GM19324 (cell line): Measurements from ENCODE around the gene ZBED5.
"Not testable (repeated sequence)": the region's sequence is repeated elsewhere in the genome, so short reads cannot be mapped to it uniquely, and the experiment has no call there.

ENCODE experiments used
- ATAC-seq: cut with Tn5 transposase; IDR thresholded peaks from one replicate; pipeline ENCODE4 v1.9.1; 2021; ENCODE audit warnings: mild to moderate bottlenecking, moderate library complexity; ENCODE audit not compliant: unreplicated experiment, low FRiP score

ZBED5 gene

DNA sequence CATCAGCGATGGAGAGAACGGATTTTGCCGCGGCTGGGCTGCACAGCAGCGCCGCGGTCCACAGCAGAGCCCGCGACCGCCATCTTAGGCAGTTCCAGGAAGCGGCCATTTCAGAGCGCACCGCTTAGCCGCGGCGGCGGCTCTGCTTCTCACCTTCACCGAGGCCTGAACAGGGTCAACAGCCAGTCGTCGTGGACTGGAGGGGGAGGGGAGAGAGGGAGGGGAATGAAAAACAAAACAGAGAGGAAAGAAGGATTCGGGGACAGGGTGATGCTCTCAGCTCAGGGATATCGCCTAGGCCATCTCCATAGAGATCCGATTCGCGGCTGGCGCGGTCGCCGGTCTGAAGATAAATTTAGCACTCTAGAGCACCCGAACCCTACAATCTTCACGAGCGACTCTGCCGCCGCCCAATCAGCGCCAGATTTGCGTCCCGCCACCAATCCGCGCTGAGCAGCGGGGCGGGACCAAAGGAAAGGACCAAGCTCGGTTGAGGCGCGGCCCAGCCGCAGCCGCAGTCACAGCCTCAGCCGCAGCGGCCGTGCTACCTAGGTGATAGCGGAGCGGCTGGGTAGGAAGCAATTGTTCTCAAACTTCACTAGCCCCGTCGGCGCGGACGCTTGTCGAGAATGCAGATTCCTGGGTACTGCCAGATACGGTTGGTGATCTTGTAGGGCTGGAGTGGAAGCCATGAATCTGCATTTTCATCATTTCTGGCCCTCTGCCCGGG is at the start of gene ZBED5:
TSS of gene ZBED5 (minus strand) at position 345 of the 730 bp plus-strand sequence. CDS start 3,108 bp downstream, outside the sequence.
- ATAC-seq, result peak; percentile 95

DNA sequence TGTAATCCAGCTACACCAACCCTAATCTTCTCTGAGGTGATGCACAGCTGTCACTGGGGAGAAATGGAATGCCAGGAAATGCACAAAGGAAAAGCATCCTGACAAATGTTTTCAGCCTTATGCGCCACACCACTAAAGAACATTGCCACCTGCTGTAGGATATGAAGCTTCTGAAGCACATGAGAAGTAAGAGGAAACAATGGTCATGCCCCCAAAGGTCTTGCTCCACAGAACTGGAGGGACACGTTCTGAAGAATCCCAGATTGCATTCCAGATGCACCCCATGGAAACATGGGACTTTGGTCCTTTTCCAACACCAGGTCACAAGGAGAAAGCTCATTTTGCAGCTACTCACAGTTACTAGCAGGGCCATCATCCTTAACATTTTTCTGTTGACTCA is 48.7 kb upstream of the ZBED5 start:
- no peak for ATAC-seq

DNA sequence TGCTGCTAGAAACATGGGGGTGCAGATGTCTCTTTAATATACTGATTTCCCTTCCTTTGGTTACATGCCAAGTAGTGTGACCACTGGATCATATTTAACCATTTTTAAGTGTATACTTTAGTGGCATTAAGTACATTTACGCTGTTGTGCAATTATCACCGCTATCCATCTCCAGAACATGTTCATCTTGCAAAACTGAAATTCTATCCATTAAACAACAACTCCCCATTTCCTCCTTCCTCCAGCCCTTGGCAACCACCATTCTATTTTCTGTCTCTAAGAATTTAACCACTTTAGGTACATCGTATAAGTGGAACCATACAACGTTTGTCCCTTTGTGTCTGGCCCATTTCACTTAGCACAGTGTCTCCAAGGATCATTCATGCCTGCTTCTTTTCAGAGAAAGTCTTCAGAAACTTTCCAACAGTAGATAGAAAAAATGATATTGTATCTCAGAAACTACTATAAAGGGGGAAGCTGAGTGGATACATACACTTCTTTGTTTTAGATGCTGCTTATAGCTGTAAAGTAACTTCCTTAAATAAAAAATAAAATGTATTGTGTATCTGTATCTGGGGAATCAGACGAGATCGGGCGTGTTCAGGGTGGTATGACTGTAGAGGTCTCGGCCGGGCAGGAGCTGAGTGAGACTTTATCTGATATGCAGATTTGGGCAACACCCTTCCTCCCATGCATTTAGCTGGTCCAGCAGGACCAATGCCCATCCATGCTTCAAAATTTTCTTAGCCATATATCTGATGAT is 44.6 kb upstream of the ZBED5 start:
- no peak for ATAC-seq

DNA sequence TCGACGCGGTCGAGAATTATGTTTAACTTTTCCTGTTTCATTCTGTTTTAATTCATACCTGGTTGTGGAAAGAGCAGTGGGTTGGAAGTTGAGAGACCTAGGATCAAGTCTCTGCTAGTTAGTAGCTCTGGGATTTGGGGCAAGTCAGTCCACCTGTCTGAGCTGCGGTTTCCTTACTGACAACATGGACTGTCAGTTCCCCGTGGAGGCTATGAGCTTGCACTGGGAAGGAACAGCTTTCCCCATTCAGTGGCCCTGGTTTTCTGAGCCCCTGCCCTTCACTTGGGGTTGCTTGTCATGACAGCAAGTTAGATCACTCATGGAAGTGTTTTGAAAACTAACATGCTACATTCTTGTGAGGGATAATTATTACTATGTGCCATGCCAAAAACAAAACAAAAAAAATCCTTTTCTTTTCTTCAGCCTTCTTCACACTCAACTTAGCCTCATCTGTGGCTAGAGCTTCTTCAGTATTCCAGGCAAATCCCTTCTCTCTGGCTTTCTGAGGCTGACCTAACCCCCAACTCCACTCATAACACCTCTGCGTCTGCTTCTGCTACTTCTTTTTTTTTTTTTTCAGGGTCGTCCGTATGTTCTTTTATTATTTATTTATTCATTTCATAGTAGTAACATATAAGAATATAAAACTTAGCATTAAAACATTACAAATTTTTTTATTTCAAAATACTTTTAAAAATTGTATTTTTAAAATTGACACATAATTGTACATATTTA is 43.0 kb upstream of the ZBED5 start:
- no peak for ATAC-seq

DNA sequence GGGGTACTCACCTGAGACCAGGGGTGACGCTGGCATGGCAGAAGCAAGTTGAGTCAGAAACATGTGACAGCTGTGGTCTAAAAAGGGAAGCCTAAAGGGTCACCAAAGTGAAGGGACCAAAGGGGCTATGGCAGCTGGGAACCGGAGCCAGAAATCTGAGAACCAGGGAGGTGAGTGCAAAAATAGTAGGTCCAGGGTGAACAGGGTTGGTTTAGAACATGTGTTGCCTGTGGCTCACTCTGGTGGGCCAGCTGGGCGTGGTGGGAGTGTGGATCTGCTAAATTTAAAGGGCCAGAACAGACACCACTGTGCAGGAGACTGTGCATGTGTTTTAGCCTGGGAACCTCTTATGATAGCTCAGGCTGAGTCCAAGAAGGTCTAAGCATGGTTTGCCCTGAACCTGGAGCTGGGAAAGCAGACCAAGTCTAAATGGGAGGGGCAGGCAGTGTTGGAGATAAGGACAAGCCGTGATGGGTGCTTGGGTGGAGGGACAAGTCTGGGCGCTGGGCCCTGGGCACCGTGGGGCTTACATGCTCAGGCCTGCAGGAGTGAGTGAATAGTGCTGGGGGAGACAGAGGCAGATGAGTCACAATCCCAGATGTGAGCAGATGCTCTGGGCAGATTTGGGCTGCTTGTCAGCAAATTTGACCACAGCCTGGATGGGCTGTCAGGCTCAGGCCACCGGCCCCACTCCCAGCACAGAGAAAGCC is 41.4 kb upstream of the ZBED5 start:
- ATAC-seq, result no peak

DNA sequence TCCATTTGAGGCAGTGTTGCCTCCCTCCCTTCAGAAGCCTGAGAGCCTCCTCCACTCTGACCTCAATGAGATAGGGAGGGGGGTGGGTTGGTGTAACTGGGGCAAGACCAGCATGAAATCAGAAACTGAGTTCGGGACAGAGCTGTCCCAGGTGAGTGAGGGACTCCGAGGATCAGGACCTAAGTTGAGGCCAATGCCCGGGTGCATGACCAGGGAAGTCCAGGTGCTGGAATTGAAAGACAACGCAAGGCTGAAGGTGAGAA is 40.8 kb upstream of the ZBED5 start:
- ATAC-seq, result no peak

DNA sequence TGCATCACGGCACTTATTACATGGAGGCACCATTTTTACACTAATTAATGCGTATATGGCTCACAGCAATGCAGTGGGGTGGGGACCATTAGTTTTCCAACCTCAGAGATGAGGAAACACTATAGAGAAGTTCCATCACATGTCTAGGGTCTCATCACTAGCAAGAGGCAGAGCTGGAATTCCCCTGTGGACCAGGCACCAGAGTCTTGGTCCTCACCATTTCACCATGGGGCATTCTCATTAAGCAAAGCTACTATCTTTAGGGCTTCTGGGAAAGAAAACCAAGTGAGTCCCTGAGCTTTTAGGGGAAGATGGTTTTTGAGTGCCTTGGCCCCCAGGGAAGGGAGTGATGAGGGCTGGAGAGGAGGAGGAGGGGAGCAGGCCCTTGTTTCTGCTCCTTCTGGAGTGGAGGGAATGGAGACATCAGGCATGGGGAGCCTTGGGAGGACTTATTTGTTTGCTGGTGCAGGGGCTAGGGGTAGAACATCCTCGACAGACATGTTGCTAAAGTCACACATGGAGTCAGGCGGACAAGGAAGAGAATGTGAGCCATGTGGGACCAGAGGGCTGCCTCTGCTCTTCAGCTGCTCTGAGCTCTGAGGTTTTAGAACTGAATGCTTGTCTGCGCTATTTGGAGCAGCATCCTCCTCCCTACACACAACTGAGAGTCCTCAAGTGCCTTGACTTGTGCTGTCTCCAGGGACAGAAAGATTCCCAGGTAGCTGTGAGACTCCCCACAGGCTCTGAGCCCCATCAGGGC is 40.3 kb upstream of the ZBED5 start:
- ATAC-seq, result no peak

DNA sequence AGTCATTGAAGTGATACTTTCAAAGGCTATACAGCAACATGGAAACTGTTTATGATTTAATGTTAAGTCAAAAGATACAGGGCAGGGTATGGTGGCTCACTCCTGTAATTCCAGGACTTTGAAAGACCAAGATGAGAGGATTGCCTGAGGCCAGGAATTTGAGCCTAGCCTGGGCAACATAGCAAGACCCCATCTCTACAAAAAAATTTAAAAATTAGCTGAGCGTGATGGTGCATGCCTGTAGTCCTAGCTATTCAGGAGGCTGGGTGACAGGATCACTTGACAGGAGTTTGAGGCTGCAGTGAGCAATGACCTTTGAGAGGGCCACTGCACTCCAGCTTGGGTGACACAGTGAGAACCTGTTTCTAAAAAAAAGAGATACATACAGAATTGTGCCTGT is 39.3 kb upstream of the ZBED5 start:
- no peak for ATAC-seq

DNA sequence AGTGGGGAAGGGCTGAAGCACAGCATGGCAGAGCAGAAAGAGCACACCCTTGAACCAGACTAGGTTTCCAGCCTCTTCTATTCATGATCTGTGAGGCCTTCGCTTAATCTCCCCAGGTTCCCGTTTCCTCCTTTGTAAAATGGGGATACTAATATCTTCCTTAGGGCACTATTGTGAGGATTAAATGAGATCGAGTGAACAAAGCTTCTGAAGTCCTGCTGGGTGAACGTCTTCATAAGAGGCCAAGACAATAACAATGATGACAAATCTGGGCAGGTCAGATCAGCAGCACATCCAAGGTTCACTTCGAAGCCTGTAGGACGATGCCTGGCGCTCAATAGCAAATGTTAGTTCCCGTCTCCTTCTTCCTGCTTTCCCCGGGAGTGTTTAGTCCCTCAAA is 38.6 kb upstream of the ZBED5 start:
- no peak for ATAC-seq

DNA sequence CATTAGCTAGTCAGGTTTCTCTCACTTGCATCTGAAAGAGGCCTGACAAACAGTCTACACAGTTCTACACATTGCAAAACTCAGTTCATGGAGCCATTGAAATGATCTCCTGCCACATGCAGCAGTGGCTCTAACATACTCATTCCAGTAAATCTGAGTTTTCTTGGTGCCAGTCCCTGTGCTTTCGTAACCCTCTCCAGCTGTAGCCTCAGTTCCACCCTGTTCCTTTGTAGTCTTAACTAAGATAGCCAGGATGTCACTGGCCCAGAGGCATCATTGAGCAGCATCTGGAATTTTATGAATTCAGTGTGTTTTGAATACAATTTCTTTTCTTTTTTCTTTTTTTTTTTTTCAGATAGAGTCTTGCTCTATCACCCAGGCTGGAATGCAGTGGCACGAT is 37.4 kb upstream of the ZBED5 start:
- ATAC-seq, result no peak

DNA sequence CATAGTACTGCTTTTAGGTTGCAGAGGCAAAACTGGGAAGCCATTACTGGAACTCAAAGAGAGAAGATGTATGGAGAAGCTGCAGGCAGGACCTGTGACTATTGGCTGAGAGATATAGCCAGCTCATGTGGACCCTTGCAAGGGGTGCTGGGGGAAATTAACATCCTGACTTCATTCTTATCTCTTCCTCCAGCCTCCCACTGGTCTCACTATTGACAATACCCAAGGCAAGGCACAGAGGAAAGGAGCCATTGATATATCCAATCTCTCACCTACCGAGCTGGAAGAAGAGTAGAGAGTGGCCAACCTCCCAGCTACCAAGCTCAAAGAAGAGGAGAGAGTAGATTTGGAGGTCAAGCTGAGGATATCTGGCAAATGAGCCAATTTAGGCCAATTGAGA is 36.8 kb upstream of the ZBED5 start:
- ATAC-seq, result no peak

DNA sequence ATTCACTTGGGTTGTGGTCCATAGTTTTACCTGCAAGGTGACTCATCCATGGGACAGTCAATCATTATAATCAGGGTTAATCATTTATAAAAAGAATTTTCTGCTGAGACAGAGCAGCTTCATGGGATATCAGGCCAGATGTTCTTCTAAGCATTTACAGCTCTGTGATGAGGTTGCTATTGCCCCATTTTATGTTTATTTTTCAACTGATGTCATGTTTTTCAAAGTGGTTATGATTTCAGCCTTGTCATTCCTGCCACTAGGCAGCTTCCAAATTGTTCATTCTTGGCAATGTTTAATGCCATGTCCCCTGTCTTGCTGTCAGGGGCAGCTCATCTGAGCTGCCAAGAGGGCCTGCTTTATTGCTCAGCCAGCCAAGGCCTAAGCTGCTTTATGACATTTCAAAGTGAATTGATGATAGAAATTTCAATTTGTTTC is 35.9 kb upstream of the ZBED5 start:
- no peak for ATAC-seq

DNA sequence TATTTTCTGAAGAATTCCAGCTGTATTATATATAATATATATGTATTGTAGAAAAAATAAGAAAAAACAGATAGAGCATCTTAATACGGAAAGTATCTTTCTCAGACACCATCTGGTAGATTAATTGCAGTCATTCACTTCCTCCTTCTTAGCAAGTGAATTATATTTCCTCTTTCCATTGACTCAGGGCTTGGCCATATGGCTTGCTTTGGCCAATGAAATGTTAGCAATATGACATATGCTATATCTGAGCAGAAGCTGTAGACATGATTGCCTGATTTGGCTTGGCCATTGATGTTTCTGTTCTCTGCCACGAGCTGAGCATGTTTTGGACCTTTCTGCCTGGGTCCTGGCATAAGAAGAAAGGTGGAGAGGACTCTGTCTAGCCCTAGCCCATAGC is 34.4 kb upstream of the ZBED5 start:
- no peak for ATAC-seq

DNA sequence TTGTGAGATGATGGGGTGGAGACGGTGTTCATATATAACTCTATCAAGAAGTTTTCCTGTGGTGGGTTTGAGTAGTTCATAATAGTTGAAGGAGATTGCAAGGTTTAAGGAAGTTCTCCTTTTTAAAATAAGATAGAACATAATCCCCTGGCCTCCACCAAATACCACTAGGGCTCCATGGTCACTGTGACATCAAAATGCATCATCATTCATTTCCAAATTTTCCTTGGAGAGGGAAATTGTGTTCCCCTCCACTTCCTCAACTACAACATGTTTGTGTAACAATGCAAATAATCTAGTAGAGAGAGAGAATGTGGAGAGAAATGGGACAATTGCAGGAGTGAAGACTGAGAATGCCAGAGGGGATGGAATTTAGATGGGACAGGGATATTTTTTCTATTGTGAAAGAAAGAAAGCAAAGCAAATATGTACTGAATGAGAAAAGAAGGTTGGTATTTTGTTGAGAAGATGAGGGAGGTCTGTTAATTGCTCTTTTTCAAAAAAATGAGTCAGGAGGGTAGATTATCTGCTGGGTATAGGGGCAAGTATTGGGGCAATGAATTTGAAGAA is 33.4 kb upstream of the ZBED5 start:
- no peak for ATAC-seq

DNA sequence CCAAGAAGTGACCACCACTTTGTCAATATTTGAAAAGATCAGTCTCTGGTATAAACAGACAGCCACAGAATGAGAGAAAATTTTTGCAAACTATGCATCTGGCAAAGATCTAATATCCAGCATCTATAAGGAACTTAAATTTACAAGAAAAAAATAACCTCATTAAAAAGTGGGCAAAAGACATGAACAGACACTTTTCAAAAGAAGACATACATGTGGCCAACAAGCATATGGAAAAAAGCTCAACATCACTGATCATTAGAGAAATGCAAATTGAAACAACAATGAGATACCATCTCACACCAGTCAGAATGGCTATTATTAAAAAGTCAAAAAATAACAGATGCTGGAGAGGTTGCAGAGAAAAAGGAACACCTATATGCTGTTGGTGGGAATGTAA is 32.2 kb upstream of the ZBED5 start:
- ATAC-seq, result not testable (repeated sequence)

DNA sequence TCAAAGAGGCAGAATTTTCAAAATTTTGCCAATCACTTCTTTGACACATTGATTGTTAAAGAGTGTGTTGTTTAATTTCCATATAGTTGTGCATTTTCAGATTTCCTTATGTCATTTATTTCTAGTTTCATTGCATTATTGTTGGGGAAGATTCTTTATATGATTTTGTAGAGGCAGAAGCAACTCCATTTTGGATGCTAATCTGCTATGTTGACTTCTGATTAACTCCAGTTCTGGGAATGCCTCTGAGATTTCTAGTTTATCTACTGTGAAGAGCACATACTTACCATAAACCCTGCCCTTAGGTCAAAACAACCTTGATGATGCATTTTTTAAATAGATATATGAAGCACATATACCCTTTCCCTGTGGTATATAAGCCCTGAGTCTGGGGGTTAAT is 29.5 kb upstream of the ZBED5 start:
- no peak for ATAC-seq

DNA sequence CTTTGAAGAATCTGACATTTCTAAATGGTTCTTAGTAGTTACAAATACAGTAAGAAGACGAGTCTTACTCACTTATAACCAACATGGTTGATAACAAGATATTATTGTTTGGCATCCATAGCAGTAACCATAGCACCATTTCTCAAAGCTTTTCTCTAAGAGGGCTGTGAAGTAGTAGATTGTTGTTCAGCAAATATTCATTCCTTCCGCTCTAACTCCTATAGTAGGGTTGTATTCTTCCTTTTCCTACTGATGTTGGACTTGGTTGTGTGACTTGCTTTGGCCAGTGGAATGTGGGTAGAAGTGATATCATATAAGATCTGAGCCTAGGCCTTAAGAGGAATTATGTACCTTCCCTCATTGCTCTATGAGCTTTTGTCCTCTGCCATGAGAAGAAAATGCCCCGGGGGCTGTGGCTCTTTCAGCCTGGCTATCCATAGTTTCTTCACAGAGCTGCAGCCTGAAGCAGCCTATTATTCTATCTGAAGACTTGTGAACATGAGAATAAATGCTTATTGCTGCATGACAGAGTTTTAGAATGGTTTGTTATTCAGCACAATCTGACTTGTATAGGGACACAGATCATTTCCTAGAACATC is 28.9 kb upstream of the ZBED5 start:
- no peak for ATAC-seq

DNA sequence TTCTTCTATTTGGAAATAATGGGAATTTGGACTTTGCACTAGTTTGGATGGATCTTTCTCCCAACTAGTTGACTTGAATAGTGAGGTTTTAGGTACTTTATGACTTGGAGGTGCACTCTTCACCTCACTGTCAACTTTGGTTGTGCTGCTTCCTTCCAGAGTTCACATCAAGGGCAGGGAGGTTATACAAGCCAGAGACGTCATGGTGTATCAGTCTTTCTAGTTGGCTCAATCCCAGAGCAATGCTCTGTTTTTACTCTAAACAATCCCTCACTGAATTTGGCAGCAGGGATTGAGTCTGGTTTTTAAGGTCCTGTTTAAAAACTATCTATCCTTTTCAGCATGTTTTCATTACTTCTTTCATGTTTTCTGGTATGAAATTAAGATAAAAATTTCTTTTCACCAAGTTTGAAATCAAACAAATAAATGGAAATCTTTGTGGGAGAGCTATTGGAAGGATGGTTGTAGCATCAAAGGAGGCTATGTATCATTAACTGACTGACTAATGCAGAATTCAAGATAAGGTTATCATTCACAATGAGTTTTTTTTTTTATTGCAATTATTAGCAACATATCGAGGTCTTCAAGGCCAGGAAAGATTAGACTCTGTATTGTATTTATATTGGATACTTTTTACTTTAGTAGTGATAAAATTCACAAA is 28.0 kb upstream of the ZBED5 start:
- ATAC-seq, result no peak

DNA sequence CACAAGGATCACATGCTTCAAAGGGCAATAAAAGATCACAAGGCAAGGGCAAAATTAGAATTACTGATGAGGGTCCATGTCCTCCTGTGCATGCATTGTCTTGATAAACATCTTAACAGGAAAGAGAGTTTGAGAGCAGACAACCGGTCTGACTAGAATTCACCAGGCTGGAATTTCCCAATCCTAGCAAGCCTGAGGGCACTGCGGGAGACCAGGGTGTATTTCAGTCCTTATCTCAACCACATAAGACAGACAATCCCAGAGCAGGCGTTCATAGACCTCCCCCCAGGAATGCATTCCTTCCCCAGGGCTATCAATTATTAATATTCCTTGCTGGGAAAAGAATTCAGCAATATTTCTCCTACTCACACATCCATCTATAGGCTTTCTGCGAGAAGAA is 26.4 kb upstream of the ZBED5 start:
- not testable (repeated sequence) for ATAC-seq
